GM12872 (cell line): Measurements from ENCODE around the gene KAZN.

Experiments
- TF ChIP-seq, protein P1 (sequence below): IDR thresholded peaks from 3 replicates; pipeline ENCODE4 v1.5.1; 2011; ENCODE audit warnings: low read depth, mild to moderate bottlenecking, low read length, moderate library complexity; ENCODE audit not compliant: insufficient read depth

The KAZN gene

DNA sequence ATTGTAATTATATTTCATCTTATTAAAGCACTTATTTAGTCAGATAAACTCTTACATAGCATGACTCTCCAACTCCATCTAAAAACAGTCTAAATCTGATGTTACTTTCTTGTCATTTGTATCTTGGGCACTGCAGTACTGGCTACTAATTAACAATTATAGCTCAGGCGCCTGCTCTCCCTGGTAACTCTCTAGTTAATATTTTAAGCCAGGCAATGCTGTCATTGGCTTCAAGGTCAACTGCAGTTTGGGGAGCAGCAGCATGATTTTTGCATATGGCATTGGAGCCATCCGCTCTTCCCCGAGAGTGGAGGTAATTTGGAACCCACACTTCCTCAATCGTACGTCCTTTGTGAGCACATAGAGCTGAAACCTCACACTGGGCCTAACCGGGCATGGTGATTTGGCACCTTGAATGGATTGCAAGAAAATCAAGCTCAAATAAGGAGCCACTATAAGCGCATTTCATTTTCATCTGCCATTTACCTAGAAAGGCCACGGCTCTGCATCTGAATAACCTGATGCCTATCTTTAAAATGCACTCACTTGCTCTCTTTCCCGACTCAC, 187.7 kb downstream of the KAZN start:
- TF ChIP-seq, protein P1, sequence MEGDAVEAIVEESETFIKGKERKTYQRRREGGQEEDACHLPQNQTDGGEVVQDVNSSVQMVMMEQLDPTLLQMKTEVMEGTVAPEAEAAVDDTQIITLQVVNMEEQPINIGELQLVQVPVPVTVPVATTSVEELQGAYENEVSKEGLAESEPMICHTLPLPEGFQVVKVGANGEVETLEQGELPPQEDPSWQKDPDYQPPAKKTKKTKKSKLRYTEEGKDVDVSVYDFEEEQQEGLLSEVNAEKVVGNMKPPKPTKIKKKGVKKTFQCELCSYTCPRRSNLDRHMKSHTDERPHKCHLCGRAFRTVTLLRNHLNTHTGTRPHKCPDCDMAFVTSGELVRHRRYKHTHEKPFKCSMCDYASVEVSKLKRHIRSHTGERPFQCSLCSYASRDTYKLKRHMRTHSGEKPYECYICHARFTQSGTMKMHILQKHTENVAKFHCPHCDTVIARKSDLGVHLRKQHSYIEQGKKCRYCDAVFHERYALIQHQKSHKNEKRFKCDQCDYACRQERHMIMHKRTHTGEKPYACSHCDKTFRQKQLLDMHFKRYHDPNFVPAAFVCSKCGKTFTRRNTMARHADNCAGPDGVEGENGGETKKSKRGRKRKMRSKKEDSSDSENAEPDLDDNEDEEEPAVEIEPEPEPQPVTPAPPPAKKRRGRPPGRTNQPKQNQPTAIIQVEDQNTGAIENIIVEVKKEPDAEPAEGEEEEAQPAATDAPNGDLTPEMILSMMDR: no peak

DNA sequence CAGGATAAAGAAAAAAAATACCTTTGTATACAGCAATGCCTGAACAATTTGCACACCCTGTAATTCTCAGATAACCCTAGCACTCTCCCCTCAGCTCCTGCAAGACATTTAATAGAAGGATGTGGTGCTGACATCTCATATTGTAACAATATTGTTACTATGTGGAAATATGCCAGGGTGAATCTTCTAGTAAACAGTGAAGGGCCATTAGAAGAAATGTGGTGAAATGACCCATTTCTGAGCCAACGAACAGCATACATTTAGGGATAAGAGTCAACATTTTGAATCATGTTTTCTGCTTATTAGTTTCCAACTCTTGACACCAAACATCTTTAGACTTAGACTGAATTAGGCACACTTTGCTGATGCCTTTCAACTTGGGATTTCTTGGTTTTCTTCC, 188.2 kb downstream of the KAZN start:
- TF ChIP-seq, protein P1: no peak

DNA sequence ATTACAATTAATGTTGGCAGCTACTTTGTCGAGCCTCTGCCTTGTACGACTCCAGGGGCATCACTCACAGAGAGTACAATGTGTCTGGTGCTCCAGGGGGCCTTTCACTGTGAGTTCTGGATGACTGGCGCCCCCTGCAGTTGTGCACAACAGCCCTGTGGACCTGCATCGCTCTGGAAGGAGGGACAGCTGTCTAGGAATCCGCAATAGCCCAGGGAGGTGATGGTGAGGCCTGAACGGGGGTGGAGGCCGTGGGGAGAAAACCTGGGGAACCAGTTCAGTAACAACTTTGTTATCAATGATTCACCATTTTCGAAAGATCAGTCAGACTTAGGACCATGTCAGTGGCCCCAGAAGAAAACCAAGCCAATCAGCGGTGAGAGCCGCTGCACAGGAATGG, 189.1 kb downstream of the KAZN start:
- TF ChIP-seq, protein P1: no peak

DNA sequence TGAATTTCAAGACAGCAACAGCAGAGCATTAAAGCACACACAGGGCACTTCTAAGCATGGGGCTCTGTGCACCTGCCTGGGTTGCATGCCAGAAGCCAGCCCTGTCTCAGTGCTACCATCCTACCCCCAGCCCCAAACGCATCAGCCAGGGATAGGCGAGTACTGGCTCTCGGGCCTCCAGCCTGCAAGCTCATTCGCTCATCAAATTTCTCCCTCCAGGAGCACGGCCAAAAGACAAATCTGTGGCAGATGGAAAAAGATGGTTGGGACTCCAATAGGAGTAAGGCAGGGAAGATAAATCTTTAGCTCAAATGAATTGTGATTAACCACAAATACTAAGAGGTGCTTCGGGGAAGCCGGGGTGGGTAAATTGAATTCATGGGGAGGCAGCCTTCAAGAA, 189.6 kb downstream of the KAZN start:
- TF ChIP-seq, protein P1: no peak

DNA sequence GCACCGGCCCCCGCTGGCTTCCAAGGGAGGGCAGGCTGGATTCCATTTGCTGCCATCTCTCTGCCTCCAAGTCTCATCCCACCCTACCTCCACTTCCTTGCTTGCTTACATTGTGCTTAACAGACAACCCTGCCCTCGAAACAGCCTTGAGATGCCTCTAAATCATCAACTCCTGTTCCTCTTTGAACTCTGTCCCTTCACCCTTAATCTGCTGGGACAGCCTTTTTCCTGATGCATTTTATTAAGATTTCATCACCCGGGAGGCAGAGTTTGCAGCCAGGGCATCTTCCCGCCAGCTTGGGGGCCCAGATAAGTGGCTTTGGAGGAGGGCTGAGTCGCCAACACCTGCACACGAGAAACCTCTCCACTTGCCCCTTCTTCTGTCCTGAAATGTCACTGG, 192.5 kb downstream of the KAZN start:
- TF ChIP-seq, protein P1: no peak

DNA sequence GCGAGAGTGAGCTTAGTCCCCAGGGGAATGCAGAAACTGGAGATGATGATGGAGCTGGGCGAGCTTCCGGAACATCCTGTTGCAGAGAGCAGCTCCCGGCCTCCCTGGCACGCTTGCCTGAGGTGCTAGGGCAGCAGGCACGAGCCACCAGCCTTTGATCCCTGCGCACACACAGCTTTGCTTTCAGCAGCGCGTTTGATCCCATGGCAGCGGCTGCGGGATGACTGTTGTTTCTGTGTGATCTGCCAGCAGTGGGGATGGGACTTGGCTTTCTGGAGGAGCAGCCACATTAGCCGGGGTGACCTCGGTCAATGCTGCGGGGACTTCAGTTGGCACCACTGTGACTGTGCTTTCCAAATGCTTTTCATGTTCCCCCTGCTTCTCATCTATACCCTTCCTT, 193.2 kb downstream of the KAZN start:
- TF ChIP-seq, protein P1: no peak

DNA sequence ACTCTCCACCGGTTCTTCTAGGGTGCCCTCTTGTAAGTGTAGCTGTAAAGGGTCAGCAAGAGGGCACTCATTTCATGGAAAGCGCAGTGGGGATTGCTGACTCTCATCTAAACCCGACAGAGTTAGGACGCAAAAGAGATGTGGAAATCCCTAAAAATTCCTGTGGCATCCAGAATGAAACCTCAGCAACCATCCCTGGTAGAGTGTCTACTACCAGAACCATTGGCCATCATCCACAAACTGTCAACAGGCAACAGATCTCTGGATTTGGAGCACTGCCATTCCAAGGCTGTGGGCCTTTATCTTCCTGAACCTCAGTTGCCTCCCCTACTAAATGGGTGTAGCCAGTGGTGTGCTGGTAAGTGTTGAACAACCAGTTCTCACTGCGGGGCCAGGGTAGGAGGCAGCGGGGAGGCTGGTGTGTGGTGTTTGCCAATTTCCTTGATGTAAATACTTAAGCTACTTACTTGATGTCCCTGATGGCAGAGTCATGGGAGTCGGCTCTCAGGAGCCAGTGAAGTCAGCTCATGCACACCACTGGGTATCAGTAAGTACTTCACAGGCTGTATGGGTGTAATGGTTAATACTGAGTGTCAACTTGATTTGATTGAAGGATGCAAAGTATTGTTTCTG, 195.8 kb downstream of the KAZN start:
- TF ChIP-seq, protein P1: no peak
